ENCODE data around the gene FHL5. TPM values are rescaled to one million over a fixed set of nuclear protein-coding genes. Genes with fewer than 3 reads are reported as not detected.

Gene FHL5, protein sequence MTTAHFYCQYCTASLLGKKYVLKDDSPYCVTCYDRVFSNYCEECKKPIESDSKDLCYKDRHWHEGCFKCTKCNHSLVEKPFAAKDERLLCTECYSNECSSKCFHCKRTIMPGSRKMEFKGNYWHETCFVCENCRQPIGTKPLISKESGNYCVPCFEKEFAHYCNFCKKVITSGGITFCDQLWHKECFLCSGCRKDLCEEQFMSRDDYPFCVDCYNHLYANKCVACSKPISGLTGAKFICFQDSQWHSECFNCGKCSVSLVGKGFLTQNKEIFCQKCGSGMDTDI
- not detected in 2 replicates for total RNA-seq

DNA sequence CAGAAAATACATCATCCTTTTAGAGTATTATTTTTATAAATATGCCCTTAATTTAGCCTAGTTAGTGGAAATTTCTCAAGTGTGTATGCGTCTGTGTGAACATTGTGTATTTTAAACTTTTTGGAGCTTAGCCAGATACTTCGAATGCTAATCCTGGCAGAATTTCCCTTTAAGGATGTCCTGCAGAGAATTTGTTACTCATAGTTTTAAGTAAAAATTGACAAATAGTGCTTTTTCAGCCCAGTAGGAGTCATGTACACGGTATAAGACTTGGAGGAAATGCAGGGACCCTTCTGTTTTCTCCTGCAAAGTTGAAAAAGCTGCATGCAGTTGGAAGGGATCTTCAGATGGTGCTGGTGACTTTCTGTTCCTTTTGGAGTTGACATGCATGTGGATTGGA lies at the start of gene FHL5:
FHL5 (plus strand) TSS at position 243 of the 400 bp plus-strand sequence. CDS start 40,486 bp downstream, outside the sequence.

DNA sequence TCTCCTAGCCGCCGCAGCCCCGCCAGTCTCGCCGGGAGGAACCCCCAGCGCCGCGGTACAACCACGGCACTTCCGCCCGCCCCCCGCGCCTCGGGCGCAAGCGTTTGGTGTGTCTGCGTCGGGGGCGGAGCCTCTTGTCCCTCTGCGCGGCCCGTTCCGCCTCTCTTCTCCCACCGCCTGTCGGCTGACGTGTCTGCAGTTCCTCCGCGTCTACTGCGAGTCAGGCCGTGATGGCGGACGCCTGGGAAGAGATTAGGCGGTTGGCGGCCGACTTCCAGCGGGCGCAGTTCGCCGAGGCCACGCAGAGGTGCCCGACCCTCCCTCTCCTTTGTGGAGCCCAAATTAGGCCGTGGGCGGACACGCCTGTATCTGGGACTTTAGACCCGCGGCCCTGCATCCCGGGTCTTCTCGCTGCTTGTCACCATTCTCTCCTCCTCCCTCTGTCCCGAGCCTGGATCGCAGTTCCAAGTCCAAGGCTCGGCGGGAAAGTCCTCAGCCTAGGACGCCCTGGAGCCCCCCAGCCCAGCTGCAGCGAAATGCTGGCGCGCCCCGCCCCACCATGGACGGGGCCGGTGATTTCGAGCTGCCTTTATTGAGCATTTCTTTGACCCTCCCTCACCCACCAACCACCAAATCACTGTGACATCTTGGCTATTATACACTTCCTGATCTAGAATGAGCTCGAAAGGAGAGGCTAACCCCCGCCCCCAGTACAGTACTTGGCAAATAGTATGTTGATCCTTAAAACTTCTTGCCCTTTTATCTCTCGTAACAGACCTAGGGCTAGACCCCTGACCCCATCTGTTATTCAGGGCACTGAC lies 41.1 kb upstream of the FHL5 start, which contains the start of gene UFL1:
UFL1 (plus strand) TSS at position 163 of the 821 bp plus-strand sequence; CDS start at position 231, 68 bp downstream.

Other genes with a start within 250 kb of the FHL5 start
- 34.4 and 41.4 TPM in 2 replicates for gene UFL1, start 41.3 kb upstream of the FHL5 start, total RNA-seq

All from smooth muscle cell of the umbilical artery (primary cell).